Loucy (cell line): ENCODE data around the gene TTLL12.

Experiments
- CTCF ChIP-seq: fragments of 200-600 bp; sonication (generic); conservative IDR thresholded peaks from 2 replicates; pipeline ENCODE4 v1.5.1; 2014; ENCODE audit warnings: mild to moderate bottlenecking, antibody characterized with exemption, low read length
- EZH2phosphoT487 ChIP-seq: fragments of 200-600 bp; IDR thresholded peaks from 2 replicates; pipeline ENCODE4 v1.6.1; 2018; ENCODE audit warnings: antibody characterized with exemption, mild to moderate bottlenecking, moderate library complexity, borderline replicate concordance

GRCh38 chr22:43179146-43179910, 7.6 kb downstream of the TTLL12 start:
- TF ChIP-seq CTCF (no peak), EZH2phosphoT487 (no peak)
